ENCODE results near the gene IMMP2L. TPM values are rescaled to one million over a fixed set of nuclear protein-coding genes. Genes with fewer than 3 reads are reported as not detected.

IMMP2L gene
- total RNA-seq, 3 donors from 2014 or later (not counting 1 experiment from before 2014, with no cell fraction given): 6.9 to 9.2 (median 8.7) TPM

- no peaks in the 10 kb centered on the region for H3K36me3 Mint-ChIP-seq
- H3K27me3 Mint-ChIP-seq (ENCODE audit: low read depth in 2 of 2): no peaks in the 10 kb centered on the region
- no peaks in the 10 kb centered on the region for H3K4me1 ChIP-seq (ENCODE audit: control insufficient read depth, insufficient read depth, low read length)
- 93% methylated on average over 2 of the region's 2 CpGs for WGBS (ENCODE audit: insufficient coverage)
- intact Hi-C loops (cut with micrococcal nuclease): no loop called here
- H3K4me3 ChIP-seq (ENCODE audit: low read length): no peak overlapping the region
- no peaks in the 10 kb centered on the region for H3K9me3 ChIP-seq (ENCODE audit: control insufficient read depth, insufficient read depth, low read length)
- ATAC-seq: no peak
- H3K36me3 ChIP-seq (ENCODE audit: control insufficient read depth, insufficient read depth, low read length): no peaks in the 10 kb centered on the region
- no peaks in the 10 kb centered on the region for H3K27me3 ChIP-seq (ENCODE audit: control insufficient read depth, insufficient read depth, low read length)
- no peaks in the 10 kb centered on the region for H3K4me1 Mint-ChIP-seq
- no peak overlapping the region for H3K27ac Mint-ChIP-seq
- H3K9me3 Mint-ChIP-seq: peaks cover 0 to 7% of the 10 kb centered on the region in 2 donors
- TF ChIP-seq, protein P1, sequence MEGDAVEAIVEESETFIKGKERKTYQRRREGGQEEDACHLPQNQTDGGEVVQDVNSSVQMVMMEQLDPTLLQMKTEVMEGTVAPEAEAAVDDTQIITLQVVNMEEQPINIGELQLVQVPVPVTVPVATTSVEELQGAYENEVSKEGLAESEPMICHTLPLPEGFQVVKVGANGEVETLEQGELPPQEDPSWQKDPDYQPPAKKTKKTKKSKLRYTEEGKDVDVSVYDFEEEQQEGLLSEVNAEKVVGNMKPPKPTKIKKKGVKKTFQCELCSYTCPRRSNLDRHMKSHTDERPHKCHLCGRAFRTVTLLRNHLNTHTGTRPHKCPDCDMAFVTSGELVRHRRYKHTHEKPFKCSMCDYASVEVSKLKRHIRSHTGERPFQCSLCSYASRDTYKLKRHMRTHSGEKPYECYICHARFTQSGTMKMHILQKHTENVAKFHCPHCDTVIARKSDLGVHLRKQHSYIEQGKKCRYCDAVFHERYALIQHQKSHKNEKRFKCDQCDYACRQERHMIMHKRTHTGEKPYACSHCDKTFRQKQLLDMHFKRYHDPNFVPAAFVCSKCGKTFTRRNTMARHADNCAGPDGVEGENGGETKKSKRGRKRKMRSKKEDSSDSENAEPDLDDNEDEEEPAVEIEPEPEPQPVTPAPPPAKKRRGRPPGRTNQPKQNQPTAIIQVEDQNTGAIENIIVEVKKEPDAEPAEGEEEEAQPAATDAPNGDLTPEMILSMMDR (IDR thresholded peaks at IDR 0.05): no peak
- no peak for DNase-seq
- no peak overlapping the region for H3K27ac ChIP-seq (ENCODE audit: low read length)
- H3K4me3 Mint-ChIP-seq: no peak overlapping the region
Measured at GRCh38 chr7:111041577-111041976, 520.7 kb downstream of the IMMP2L start.

GRCh38 chr7:111038185-111038584 lies 524.1 kb downstream of the IMMP2L start:
- no peak overlapping the region for H3K4me3 ChIP-seq (ENCODE audit: low read length)
- intact Hi-C loops (cut with micrococcal nuclease): no loop called here
- Mint-ChIP-seq H3K4me1 (no peaks in the 10 kb centered on the region), H3K27ac (no peak overlapping the region), H3K9me3 (peaks cover 0 to 3% of the 10 kb centered on the region in 2 donors), H3K27me3 (ENCODE audit: low read depth in 2 of 2) (no peaks in the 10 kb centered on the region), H3K4me3 (no peak overlapping the region), H3K36me3 (no peaks in the 10 kb centered on the region)
- H3K27me3 ChIP-seq (ENCODE audit: control insufficient read depth, insufficient read depth, low read length): no peaks in the 10 kb centered on the region
- TF ChIP-seq, protein P1 (IDR thresholded peaks at IDR 0.05): no peak
- H3K36me3 ChIP-seq (ENCODE audit: control insufficient read depth, insufficient read depth, low read length): no peaks in the 10 kb centered on the region
- no peaks in the 10 kb centered on the region for H3K9me3 ChIP-seq (ENCODE audit: control insufficient read depth, insufficient read depth, low read length)
- no peak overlapping the region for H3K27ac ChIP-seq (ENCODE audit: low read length)
- WGBS (ENCODE audit: insufficient coverage): 75% methylated on average over 1 of the region's 3 CpGs
- no peaks in the 10 kb centered on the region for H3K4me1 ChIP-seq (ENCODE audit: control insufficient read depth, insufficient read depth, low read length)
- ATAC-seq: no peak
- DNase-seq: no peak

DNA sequence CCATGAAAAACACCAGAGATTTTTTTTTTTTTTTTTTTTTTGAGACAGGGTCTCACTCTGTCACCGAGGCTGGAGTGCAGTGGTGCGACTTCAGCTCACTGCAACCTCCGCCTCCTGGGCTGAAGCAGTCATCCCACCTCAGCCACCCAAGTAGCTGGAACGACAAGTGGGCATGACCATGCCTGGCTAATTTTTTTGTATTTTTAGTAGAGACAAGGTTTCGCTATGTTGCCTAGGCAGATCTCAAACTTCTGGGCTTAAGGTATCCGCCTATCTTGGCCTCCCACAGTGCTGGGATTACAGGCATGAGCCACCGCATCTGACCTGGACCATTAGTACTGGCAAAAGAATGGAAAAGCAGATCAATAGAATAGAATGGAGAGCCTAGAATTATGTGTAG lies 530.4 kb downstream of the IMMP2L start:
- H3K36me3 ChIP-seq (ENCODE audit: control insufficient read depth, insufficient read depth, low read length): no peaks in the 10 kb centered on the region
- 93% methylated on average over 7 of the region's 7 CpGs for whole genome bisulfite sequencing (ENCODE audit: insufficient coverage)
- TF ChIP-seq, protein P1 (IDR thresholded peaks at IDR 0.05): no peak
- H3K27me3 ChIP-seq (ENCODE audit: control insufficient read depth, insufficient read depth, low read length): no peaks in the 10 kb centered on the region
- intact Hi-C loops (cut with micrococcal nuclease): no loop called here
- no peaks in the 10 kb centered on the region for H3K9me3 ChIP-seq (ENCODE audit: control insufficient read depth, insufficient read depth, low read length)
- Mint-ChIP-seq H3K9me3 (no peaks in the 10 kb centered on the region), H3K4me3 (no peak overlapping the region), H3K4me1 (no peaks in the 10 kb centered on the region), H3K27me3 (ENCODE audit: low read depth in 2 of 2) (no peaks in the 10 kb centered on the region), H3K27ac (no peak overlapping the region), H3K36me3 (no peaks in the 10 kb centered on the region)
- ATAC-seq: no peak
- no peaks in the 10 kb centered on the region for H3K4me1 ChIP-seq (ENCODE audit: control insufficient read depth, insufficient read depth, low read length)
- no peak overlapping the region for H3K27ac ChIP-seq (ENCODE audit: low read length)
- DNase-seq: no peak
- H3K4me3 ChIP-seq (ENCODE audit: low read length): no peak overlapping the region

DNA sequence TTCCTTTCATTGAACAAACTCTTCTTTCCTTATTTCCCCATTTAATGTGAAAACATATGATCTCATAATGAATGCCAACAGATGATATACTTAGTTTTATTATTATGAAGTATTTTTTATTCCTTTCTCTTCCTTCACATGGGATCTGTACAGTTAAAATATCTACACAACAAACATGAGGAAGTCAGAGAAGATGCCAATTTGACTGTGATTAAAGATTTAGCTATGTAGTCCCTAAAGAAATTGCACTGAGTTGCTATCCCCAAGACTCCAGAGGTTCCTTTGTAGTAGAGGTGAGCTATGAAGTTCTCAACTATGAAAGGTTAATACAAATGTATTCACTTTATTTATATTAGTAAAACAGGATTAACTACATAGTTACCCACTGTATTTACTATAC lies 532.0 kb downstream of the IMMP2L start:
- no peaks in the 10 kb centered on the region for H3K27me3 ChIP-seq (ENCODE audit: control insufficient read depth, insufficient read depth, low read length)
- no peaks in the 10 kb centered on the region for H3K9me3 ChIP-seq (ENCODE audit: control insufficient read depth, insufficient read depth, low read length)
- H3K4me1 Mint-ChIP-seq: no peaks in the 10 kb centered on the region
- H3K36me3 ChIP-seq (ENCODE audit: control insufficient read depth, insufficient read depth, low read length): no peaks in the 10 kb centered on the region
- intact Hi-C loops (cut with micrococcal nuclease): no loop called here
- no peaks in the 10 kb centered on the region for H3K36me3 Mint-ChIP-seq
- no peak overlapping the region for H3K27ac ChIP-seq (ENCODE audit: low read length)
- no peak overlapping the region for H3K27ac Mint-ChIP-seq
- no peaks in the 10 kb centered on the region for H3K27me3 Mint-ChIP-seq (ENCODE audit: low read depth in 2 of 2)
- ATAC-seq (no peak), DNase-seq (no peak)
- H3K4me1 ChIP-seq (ENCODE audit: control insufficient read depth, insufficient read depth, low read length): no peaks in the 10 kb centered on the region
- H3K4me3 Mint-ChIP-seq: no peak overlapping the region
- H3K9me3 Mint-ChIP-seq: no peaks in the 10 kb centered on the region
- TF ChIP-seq, protein P1 (IDR thresholded peaks at IDR 0.05): no peak
- no peak overlapping the region for H3K4me3 ChIP-seq (ENCODE audit: low read length)
